ENCODE measurements around the gene CD6.

CD6 gene

GRCh38 chr11:60936467-60937143 lies 34.9 kb upstream of the CD6 start:
- no peak for DNase-seq

GRCh38 chr11:60937144-60937527 lies 34.3 kb upstream of the CD6 start:
- DNase-seq: no peak

DNA sequence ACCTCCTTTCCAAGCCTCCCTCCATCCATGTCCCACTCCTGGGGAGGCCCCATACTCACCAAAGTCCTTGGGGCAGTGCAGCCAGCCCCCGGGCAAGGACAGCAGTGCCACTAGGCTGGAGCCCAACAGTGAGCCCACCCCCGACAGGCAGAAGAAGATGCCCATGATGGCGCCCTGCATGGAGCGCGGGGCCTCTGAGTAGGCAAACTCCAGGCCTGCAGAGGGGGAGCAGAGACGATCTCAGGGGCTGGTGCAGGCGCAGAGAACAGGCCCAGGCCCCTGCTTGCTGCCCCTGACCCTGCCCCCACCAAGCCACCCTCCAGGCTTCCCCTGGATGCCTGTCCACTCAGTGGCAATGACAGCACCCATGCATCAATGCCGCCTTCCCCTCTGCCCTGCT lies 33.7 kb upstream of the CD6 start:
- no peak for DNase-seq

DNA sequence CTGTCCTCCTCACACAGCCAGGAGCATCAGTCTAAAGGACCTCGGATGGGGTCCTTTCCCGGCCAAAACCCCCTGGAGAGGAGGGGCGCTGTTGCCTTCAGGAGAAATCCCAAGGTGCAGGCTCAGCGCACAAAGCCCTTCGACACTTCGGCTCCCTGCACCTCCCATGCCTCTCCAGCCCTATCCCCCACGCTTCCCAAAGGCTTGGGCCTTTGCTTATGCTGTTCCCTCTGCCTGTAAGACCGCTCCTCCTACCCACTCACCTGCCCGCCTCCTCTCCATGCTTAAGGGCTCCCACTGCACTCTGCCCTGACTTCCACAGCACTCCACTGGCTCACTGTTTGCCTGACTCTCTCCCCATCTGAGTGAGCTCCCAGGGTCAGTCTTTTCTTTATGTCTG lies 33.0 kb upstream of the CD6 start:
- no peak for DNase-seq

DNA sequence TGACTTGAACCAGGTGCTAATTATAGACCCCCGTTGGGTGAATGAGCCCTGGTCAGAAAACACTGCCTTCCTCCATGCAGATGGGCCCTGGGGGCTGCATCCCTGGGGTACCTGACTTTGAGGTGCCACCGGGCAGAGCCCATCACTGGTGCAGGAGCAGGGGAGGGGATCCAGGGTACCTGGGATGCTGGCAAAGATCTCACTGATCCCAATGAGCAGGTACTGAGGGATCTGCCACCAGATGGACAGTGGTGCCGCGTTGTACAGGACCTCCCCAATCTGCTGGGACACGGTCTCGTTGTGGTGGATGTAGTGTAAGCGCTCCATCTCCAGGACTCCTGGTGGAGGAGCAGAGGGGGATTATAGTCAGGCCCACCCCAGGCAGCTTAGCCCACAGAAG lies 32.2 kb upstream of the CD6 start:
- no peak for DNase-seq

DNA sequence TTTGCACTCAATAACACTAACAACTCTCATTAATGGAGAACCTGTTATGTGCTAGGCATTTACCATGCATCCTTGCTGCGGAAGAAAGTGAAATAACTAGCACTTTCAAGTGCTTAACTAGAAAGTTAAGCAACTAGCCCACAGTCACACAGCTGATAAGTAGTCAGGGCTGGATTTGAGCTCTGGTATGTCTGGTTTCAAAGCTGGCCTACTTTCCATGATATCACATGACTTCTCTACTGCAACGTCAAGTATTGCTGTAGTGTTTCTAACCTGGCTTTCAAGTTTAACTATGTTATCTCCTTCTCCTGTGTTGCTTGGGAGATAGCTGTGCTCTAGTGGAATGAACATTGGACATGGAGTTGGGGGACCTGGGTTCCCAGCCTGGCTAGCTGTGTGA lies 31.6 kb upstream of the CD6 start:
- DNase-seq: no peak

DNA sequence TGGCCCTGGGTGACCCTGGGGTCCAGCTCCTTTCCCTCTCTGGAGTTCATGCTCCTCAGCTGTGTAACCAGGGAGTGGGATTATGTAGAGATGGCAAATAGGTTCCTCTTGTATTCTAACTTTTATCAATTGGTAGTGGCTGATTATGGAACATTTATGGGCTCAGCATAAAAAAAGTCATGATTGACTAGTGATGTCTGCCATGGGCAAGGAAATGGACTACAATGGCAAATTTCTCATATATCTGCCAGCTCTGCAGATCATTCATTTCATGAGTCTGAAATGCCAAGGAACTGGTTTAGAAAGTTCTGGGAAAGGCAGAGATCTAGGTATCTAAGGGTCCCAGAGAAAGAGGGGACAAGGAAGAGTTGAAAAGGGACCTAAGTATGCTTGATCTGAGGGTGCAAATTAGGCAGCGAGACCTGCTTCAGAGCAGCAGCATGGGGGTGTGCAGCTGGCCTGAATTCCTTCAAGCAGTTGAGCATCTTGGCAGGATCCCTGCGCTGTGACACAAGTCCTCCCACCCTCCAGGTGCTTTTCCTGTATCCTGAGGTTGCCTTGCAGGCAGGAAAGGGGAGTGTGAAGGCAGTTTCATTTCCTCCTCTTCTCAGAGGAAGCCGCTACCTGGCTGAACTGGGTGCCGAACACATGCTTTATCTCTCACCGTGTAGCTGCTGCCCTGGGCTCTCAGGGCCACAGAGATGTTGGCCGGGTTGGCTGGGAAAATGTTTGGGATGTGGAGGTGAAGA lies 29.9 kb upstream of the CD6 start:
- no peak for DNase-seq

- DNase-seq: no peak
Observed at GRCh38 chr11:60942219-60942618, 29.3 kb upstream of the CD6 start.

DNA sequence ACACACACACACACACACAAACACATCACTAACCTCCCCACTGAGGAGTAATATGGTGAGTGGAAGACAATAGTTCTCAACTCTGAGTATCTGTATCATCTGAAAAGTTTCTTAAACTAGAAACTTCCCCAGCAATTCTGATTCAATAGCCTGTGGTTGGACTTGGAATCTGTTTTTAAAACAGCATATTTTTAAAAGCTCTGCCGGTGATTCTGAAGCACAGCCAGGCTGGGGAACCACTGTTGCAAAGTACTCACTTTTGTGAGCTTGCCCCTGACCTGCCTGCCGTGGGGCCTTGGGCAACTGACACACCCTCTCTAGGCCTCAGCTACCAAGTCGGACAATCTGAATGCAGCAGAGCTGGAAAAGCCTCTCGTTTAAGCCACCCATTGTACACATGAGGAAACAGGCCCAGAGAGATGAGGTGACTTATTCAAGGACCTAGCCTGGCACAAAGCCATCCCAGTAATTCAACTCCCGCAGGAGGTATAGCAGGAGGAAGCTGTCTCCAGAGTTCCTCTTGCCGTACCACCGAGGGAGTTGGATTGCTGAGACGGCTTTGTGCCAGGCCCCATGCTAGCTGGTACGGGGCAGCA lies 28.4 kb upstream of the CD6 start:
- DNase-seq: no peak

DNA sequence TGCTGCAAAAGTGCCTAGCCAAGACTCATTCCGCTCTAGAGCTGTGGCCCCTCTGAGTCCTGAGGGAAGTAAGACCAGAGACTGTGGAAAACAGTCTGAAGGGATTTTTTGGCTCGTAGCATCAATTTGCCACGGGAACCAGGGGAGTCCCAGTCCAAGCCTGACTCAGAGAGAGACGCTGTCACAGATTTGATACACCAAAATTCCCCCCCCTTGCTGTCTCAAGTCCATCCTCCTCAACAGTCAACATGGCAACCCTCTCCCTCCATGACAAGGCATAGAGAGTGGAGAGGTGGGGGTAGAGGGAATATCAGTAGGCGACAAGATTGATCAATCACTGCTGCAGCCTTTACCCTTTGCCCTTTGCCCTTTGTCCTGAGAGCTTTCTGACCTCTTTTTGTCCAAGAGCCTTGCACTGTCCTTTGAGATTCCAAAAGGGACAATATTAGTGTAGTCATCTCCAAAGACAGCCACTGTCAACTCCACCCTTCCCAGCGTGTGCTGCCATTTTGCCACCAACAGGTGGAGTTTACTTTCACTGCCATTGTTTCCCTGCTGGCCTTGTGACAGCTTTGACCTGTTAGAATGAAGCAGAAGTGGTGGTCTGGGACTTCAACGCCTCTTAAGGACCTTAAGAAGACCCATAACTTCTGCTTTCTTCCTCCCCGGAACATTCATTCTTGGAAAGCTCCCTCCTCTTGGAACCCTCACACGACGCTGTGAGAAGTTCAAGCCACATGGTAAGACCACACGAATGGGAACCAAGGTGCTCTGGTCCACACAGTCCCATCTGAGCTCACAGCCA lies 26.8 kb upstream of the CD6 start:
- no peak for DNase-seq

- DNase-seq: no peak
Observed at GRCh38 chr11:60945295-60945667, 26.2 kb upstream of the CD6 start.

DNA sequence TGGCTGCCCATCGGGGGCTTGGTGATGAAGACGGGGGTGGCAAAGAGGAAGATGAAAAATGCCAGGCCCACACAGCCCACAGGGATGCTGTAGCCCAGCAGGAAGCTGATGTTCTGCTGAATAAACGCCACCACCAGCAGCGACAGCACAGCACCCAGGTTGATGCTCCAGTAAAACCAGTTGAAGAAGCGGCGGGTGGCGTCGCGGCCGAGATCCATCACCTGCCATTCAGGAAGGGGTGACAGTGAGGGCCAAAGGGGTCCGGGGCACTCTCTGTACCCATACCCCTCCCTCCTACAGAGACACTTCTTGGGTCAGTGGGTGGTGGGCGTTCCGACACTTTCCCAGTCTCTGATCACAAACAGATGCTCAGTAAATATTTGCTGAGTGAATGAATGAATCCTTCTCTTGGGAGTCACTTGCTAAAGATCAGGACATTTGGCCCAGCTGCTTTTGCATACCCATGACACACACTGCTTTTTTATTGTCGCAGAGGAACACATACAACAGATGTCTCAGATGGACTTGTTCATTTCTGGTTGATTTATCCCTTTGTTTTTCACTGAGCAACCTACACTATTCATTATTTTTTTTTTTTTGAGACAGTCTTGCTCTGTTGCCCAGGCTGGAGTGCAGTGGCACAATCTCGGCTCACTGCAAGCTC lies 24.7 kb upstream of the CD6 start:
- DNase-seq: no peak

GRCh38 chr11:60947700-60948099 lies 23.8 kb upstream of the CD6 start:
- no peak for DNase-seq

DNA sequence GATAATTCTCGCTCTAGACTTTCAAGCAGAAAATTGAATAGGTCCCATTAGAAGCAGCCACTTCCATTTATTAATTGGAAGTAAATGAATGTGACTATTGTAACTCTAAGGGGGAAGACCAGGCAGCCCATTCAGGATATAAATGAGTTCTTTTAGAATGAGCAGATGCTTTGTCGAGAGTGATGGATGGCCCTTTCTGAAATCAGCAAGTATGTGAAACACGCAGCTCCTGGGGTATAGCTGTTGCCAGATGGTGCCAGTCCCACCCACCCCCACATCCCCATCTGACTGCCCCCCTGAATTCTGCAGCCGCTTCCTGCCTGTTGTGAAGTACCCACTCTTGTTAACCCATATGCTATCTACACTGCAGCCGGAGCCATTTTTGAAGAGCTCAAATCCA lies 23.2 kb upstream of the CD6 start:
- no peak for DNase-seq

DNA sequence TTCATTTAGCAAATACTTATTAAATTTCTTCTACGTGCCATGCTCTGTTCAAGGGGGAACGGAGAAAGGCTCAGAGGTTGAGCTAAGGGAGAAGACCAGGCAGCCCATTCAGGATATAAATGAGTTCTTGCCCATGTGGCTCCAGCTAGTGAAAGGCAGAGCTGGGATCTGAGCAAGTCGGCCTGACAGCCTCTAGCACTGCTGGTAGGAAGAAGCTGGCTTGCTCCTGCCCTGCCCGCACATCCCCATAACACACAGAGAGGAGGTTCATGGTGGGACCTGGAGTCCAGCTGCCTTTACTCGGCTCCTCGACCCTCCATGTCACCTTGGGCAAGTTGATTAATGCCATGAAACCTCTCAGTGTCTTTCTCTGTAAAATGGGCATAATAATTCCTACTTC lies 21.5 kb upstream of the CD6 start:
- DNase-seq: no peak

- no peak for DNase-seq
Observed at GRCh38 chr11:60950933-60951605, 20.4 kb upstream of the CD6 start.

- no peak for DNase-seq
Observed at GRCh38 chr11:60951606-60951903, 19.9 kb upstream of the CD6 start.

GRCh38 chr11:60951904-60952741 lies 19.4 kb upstream of the CD6 start, which contains the start of gene SLC15A3:
TSS of gene SLC15A3 (minus strand) at chr11:60952176. CDS start at chr11:60951551, 625 bp downstream.
- peak; percentile 33 for DNase-seq

GRCh38 chr11:60952742-60953170 lies 18.7 kb upstream of the CD6 start:
- no peak for DNase-seq

GRCh38 chr11:60953781-60954180 lies 17.7 kb upstream of the CD6 start:
- peak; percentile 39 for DNase-seq

DNA sequence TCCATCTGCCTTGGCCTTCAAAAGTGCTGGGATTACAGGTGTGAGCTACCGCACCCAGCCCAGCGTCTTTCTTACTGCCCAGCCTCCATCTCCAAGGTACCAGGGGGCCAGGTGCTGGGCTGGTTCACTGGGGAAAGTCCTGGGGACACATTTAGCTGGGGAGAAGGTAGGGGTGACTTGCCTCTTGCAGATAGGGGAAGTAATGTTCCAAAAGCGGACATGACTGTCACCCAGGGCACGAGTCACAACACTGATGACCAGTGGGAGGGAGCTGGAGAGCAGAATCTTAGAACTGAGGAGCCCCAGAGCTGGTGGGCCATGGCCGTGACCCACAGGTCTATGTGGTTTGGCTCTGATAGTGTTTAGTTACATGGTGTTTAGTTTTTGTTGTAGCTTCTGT lies 17.1 kb upstream of the CD6 start:
- no peak for DNase-seq

DNA sequence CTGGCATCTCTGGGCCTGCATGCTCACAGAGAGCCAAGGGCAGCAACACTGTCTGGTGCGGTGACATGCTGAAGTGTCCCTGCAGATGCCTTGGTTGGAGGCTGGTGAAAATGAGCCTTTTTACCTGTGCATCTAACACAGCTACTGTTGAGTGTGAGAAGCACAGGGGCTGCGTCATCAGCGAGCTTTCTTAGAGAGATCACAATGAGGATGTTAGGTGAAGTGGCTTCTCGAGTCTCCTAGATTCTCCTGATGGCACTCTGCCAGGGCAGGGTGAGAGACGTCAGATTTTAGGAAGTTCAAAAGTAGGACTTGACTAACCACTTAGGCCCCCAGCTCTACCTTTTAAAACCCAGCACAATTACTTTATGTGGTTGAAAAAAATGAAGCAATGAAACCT lies 15.9 kb upstream of the CD6 start:
- DNase-seq: no peak

Data from fibroblast of skin of right biceps (primary cell).